WTC11 (cell line): Measurements from ENCODE around the gene OGDH.

Experiments used
- CTCF ChIP-seq: fragments of 200-600 bp; IDR thresholded peaks from 2 replicates; pipeline ENCODE4 v1.8.0; 2022; ENCODE audit warnings: antibody characterized with exemption
- ELF4 ChIP-seq: sonication (generic); formaldehyde crosslinking; IDR thresholded peaks from 2 replicates; pipeline ENCODE4 v1.8.1; 2022; ENCODE audit warnings: low read depth, mild to moderate bottlenecking, moderate library complexity, missing genetic modification reagents
- ESRRA ChIP-seq: sonication (generic); formaldehyde crosslinking; IDR thresholded peaks from 2 replicates; pipeline ENCODE4 v1.8.1; 2022; ENCODE audit warnings: mild to moderate bottlenecking, missing genetic modification reagents, borderline replicate concordance
- FOXJ3 ChIP-seq: sonication (generic); formaldehyde crosslinking; IDR thresholded peaks from 2 replicates; pipeline ENCODE4 v1.9.0; 2021; ENCODE audit warnings: missing genetic modification reagents, mild to moderate bottlenecking, borderline replicate concordance
- FOXP1 ChIP-seq: sonication (generic); formaldehyde crosslinking; IDR thresholded peaks from 2 replicates; pipeline ENCODE4 v1.8.0; 2022; ENCODE audit warnings: missing genetic modification reagents, mild to moderate bottlenecking, moderate library complexity, borderline replicate concordance
- FOXP4 ChIP-seq: sonication (generic); formaldehyde crosslinking; IDR thresholded peaks from 2 replicates; pipeline ENCODE4 v1.8.0; 2022; ENCODE audit warnings: mild to moderate bottlenecking, missing genetic modification reagents
- MAX ChIP-seq: sonication (generic); formaldehyde crosslinking; IDR thresholded peaks from 2 replicates; pipeline ENCODE4 v1.8.0; 2022; ENCODE audit warnings: mild to moderate bottlenecking, missing genetic modification reagents
- NFATC4 ChIP-seq: fragments of 250-450 bp; sonication (Bioruptor Pico); IDR thresholded peaks from 2 replicates; pipeline ENCODE4 v1.9.0; 2021; ENCODE audit warnings: mild to moderate bottlenecking
- TCF7 ChIP-seq: sonication (generic); formaldehyde crosslinking; IDR thresholded peaks from 2 replicates; pipeline ENCODE4 v1.8.0; 2022; ENCODE audit warnings: mild to moderate bottlenecking, low read depth, missing genetic modification reagents, moderate library complexity
- USF1 ChIP-seq: sonication (generic); formaldehyde crosslinking; IDR thresholded peaks from 2 replicates; pipeline ENCODE4 v1.8.0; 2022; ENCODE audit warnings: mild to moderate bottlenecking, missing genetic modification reagents
- TF ChIP-seq, protein P1 (sequence below): sonication (generic); formaldehyde crosslinking; IDR thresholded peaks from 2 replicates; pipeline ENCODE4 v1.8.0; 2022; ENCODE audit warnings: mild to moderate bottlenecking, missing genetic modification reagents
- TF ChIP-seq, protein P2 (sequence below): sonication (generic); formaldehyde crosslinking; IDR thresholded peaks from 2 replicates; pipeline ENCODE4 v1.8.1; 2023; ENCODE audit warnings: mild to moderate bottlenecking, missing genetic modification reagents, moderate library complexity
- TF ChIP-seq, protein P3 (sequence below): sonication (generic); formaldehyde crosslinking; conservative IDR thresholded peaks from 2 replicates; pipeline ENCODE4 v1.8.1; 2022; ENCODE audit warnings: mild to moderate bottlenecking, missing genetic modification reagents
- TF ChIP-seq, protein P4 (sequence below): sonication (generic); formaldehyde crosslinking; conservative IDR thresholded peaks from 2 replicates; pipeline ENCODE4 v1.8.1; 2023; ENCODE audit warnings: mild to moderate bottlenecking, low read depth, missing genetic modification reagents, moderate library complexity

DNA sequence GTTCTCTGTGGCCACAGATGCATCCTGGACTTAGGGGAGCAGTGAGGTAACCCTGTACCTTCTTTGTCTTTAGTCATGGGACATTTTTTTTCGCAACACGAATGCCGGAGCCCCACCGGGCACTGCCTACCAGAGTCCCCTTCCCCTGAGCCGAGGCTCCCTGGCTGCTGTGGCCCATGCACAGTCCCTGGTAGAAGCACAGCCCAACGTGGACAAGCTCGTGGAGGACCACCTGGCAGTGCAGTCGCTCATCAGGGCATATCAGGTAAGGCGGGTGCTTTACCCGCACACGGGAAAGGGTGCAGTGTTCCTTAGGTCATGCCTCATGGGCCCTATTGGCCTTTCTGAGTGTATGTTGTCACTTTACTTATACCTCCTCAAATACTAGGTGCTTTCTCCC is 38.8 kb downstream of the OGDH start:
- TF ChIP-seq, protein P1, sequence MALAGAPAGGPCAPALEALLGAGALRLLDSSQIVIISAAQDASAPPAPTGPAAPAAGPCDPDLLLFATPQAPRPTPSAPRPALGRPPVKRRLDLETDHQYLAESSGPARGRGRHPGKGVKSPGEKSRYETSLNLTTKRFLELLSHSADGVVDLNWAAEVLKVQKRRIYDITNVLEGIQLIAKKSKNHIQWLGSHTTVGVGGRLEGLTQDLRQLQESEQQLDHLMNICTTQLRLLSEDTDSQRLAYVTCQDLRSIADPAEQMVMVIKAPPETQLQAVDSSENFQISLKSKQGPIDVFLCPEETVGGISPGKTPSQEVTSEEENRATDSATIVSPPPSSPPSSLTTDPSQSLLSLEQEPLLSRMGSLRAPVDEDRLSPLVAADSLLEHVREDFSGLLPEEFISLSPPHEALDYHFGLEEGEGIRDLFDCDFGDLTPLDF (CRISPR knock-in tag): no peak
- TF ChIP-seq, protein P2, sequence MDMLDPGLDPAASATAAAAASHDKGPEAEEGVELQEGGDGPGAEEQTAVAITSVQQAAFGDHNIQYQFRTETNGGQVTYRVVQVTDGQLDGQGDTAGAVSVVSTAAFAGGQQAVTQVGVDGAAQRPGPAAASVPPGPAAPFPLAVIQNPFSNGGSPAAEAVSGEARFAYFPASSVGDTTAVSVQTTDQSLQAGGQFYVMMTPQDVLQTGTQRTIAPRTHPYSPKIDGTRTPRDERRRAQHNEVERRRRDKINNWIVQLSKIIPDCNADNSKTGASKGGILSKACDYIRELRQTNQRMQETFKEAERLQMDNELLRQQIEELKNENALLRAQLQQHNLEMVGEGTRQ (CRISPR knock-in tag): no peak
- no peak for TF ChIP-seq CTCF
- TF ChIP-seq, protein P3, sequence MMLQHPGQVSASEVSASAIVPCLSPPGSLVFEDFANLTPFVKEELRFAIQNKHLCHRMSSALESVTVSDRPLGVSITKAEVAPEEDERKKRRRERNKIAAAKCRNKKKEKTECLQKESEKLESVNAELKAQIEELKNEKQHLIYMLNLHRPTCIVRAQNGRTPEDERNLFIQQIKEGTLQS: no peak
- TF ChIP-seq, protein P4, sequence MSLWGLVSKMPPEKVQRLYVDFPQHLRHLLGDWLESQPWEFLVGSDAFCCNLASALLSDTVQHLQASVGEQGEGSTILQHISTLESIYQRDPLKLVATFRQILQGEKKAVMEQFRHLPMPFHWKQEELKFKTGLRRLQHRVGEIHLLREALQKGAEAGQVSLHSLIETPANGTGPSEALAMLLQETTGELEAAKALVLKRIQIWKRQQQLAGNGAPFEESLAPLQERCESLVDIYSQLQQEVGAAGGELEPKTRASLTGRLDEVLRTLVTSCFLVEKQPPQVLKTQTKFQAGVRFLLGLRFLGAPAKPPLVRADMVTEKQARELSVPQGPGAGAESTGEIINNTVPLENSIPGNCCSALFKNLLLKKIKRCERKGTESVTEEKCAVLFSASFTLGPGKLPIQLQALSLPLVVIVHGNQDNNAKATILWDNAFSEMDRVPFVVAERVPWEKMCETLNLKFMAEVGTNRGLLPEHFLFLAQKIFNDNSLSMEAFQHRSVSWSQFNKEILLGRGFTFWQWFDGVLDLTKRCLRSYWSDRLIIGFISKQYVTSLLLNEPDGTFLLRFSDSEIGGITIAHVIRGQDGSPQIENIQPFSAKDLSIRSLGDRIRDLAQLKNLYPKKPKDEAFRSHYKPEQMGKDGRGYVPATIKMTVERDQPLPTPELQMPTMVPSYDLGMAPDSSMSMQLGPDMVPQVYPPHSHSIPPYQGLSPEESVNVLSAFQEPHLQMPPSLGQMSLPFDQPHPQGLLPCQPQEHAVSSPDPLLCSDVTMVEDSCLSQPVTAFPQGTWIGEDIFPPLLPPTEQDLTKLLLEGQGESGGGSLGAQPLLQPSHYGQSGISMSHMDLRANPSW (CRISPR knock-in tag): no peak
- TF ChIP-seq FOXP1 (CRISPR knock-in tag): no peak
- TF ChIP-seq USF1 (CRISPR knock-in tag): no peak
- TF ChIP-seq MAX: no peak
- no peak for TF ChIP-seq ELF4
- no peak for TF ChIP-seq NFATC4 (CRISPR knock-in tag)
- no peak for TF ChIP-seq FOXJ3
- no peak for TF ChIP-seq FOXP4 (CRISPR knock-in tag)
- TF ChIP-seq ESRRA (CRISPR knock-in tag): no peak
- no peak for TF ChIP-seq TCF7
